HG02981 (cell line): Measurements from ENCODE around the gene RSAD2.

Source experiments
- ATAC-seq: cut with Tn5 transposase; IDR thresholded peaks from one replicate; pipeline ENCODE4 v1.9.1; 2021; ENCODE audit warnings: mild to moderate bottlenecking, moderate library complexity; ENCODE audit not compliant: unreplicated experiment

The RSAD2 gene

GRCh38 chr2:6941299-6942046 lies 63.9 kb downstream of the RSAD2 start:
- ATAC-seq: no peak

GRCh38 chr2:6942848-6943247 lies 65.3 kb downstream of the RSAD2 start:
- ATAC-seq: no peak

GRCh38 chr2:6943523-6943922 lies 65.9 kb downstream of the RSAD2 start:
- no peak for ATAC-seq

GRCh38 chr2:6943971-6944370 lies 66.4 kb downstream of the RSAD2 start:
- no peak for ATAC-seq

GRCh38 chr2:6944555-6944954 lies 67.0 kb downstream of the RSAD2 start:
- ATAC-seq: no peak

GRCh38 chr2:6945087-6945813 lies 67.7 kb downstream of the RSAD2 start:
- ATAC-seq: peak; percentile 82

GRCh38 chr2:6945821-6946220 lies 68.2 kb downstream of the RSAD2 start:
- no peak for ATAC-seq

GRCh38 chr2:6946722-6947121 lies 69.1 kb downstream of the RSAD2 start:
- ATAC-seq: no peak
